ENCODE results near the gene RTTN.

Gene RTTN

GRCh38 chr18:70025580-70025979, 179.9 kb downstream of the RTTN start:
- DNase-seq (ENCODE audit: low read depth in 3 of 3) = no peak

- DNase-seq (ENCODE audit: low read depth in 3 of 3) = no peak
These were observed 180.7 kb downstream of the RTTN start for GRCh38 chr18:70024829-70025228.

- no peak for DNase-seq (ENCODE audit: low read depth in 3 of 3)
These were observed 181.4 kb downstream of the RTTN start for GRCh38 chr18:70024093-70024492.

GRCh38 chr18:70022636-70023035, 182.9 kb downstream of the RTTN start:
- no peak for DNase-seq (ENCODE audit: low read depth in 3 of 3)

- DNase-seq (ENCODE audit: low read depth in 3 of 3) = no peak
These were observed 184.0 kb downstream of the RTTN start for GRCh38 chr18:70021498-70021897.

- DNase-seq (ENCODE audit: low read depth in 3 of 3) = no peak
These were observed 184.4 kb downstream of the RTTN start for GRCh38 chr18:70021043-70021442.

GRCh38 chr18:70019991-70020390, 185.5 kb downstream of the RTTN start:
- DNase-seq (ENCODE audit: low read depth in 3 of 3) = no peak

- DNase-seq (ENCODE audit: low read depth in 3 of 3) = no peak
These were observed 186.4 kb downstream of the RTTN start for GRCh38 chr18:70019136-70019535.

- DNase-seq (ENCODE audit: low read depth in 3 of 3) = no peak
These were observed 190.4 kb downstream of the RTTN start for GRCh38 chr18:70015127-70015526.

- no peak for DNase-seq (ENCODE audit: low read depth in 3 of 3)
These were observed 199.9 kb downstream of the RTTN start for GRCh38 chr18:70005580-70005979.

GRCh38 chr18:70004696-70005095, 200.8 kb downstream of the RTTN start:
- DNase-seq (ENCODE audit: low read depth in 3 of 3) = no peak

GRCh38 chr18:69999656-70000055, 205.8 kb downstream of the RTTN start:
- DNase-seq (ENCODE audit: low read depth in 3 of 3) = no peak

- DNase-seq (ENCODE audit: low read depth in 3 of 3) = no peak
These were observed 206.9 kb downstream of the RTTN start for GRCh38 chr18:69998523-69998987.

- DNase-seq (ENCODE audit: low read depth in 3 of 3) = no peak
These were observed 208.3 kb downstream of the RTTN start for GRCh38 chr18:69996951-69997798.

- DNase-seq (ENCODE audit: low read depth in 3 of 3) = no peak
These were observed 209.1 kb downstream of the RTTN start for GRCh38 chr18:69996417-69996816.

GRCh38 chr18:69995774-69996173, 209.7 kb downstream of the RTTN start:
- no peak for DNase-seq (ENCODE audit: low read depth in 3 of 3)

- no peak for DNase-seq (ENCODE audit: low read depth in 3 of 3)
These were observed 212.7 kb downstream of the RTTN start for GRCh38 chr18:69992776-69993175.

GRCh38 chr18:69987870-69988269, 217.6 kb downstream of the RTTN start:
- DNase-seq (ENCODE audit: low read depth in 3 of 3) = no peak

- DNase-seq (ENCODE audit: low read depth in 3 of 3) = no peak
These were observed 220.2 kb downstream of the RTTN start for GRCh38 chr18:69985239-69985638.

- DNase-seq (ENCODE audit: low read depth in 3 of 3) = no peak
These were observed 223.1 kb downstream of the RTTN start for GRCh38 chr18:69982417-69982816.

GRCh38 chr18:69981948-69982347, 223.5 kb downstream of the RTTN start:
- DNase-seq (ENCODE audit: low read depth in 3 of 3) = no peak

GRCh38 chr18:69980982-69981804, 224.3 kb downstream of the RTTN start:
- DNase-seq (ENCODE audit: low read depth in 3 of 3) = no peak

- DNase-seq (ENCODE audit: low read depth in 3 of 3) = no peak
These were observed 225.0 kb downstream of the RTTN start for GRCh38 chr18:69980509-69980908.
